Posterior cingulate gyrus (tissue), 11 donors: Measurements from ENCODE around the gene GABBR2.

Experiments
- DNase-seq, 10 donors: peaks; one replicate each; pipeline versions ENCODE4 v3.0.0 to v3.0.0-alpha.2; 2020 to 2021; ENCODE audit warnings: mixed read lengths in 3 of 10
- intact Hi-C: fragments of 100-400 bp; cut with DNase I; formaldehyde crosslinking; loops from one replicate; pipeline ENCODE4 v1.15.1; 2023

GABBR2 gene

GRCh38 chr9:98318834-98319478 lies 389.8 kb downstream of the GABBR2 start:
- intact Hi-C loops: loop anchor here (5.0 kb wide), 1 partner anchor 473 kb away; no protein-coding TSS in a partner anchor
- no peak for DNase-seq

GRCh38 chr9:98318041-98318790 lies 390.5 kb downstream of the GABBR2 start:
- no peak for DNase-seq
- intact Hi-C loops: loop anchor here (5.0 kb wide), 1 partner anchor 474 kb away; no protein-coding TSS in a partner anchor

- intact Hi-C loops: loop anchor here (5.0 kb wide), 1 partner anchor 475 kb away; no protein-coding TSS in a partner anchor
- no peak for DNase-seq
Measured at GRCh38 chr9:98317134-98317857, 391.4 kb downstream of the GABBR2 start.

- intact Hi-C loops: loop anchor here (5.0 kb wide), 1 partner anchor 476 kb away; no protein-coding TSS in a partner anchor
- no peak for DNase-seq
Measured at GRCh38 chr9:98316445-98317133, 392.1 kb downstream of the GABBR2 start.

GRCh38 chr9:98315551-98316060 lies 393.1 kb downstream of the GABBR2 start:
- intact Hi-C loops: loop anchor here (1.0 to 5.0 kb wide), 2 partner anchors 460 to 477 kb away; no protein-coding TSS in a partner anchor
- peak; percentile 42 to 96 (median 80) for DNase-seq

GRCh38 chr9:98315067-98315453 lies 393.7 kb downstream of the GABBR2 start:
- intact Hi-C loops: loop anchor here (1.0 to 5.0 kb wide), 2 partner anchors 460 to 477 kb away; no protein-coding TSS in a partner anchor
- DNase-seq: no peak

GRCh38 chr9:98314381-98315066 lies 394.2 kb downstream of the GABBR2 start:
- intact Hi-C loops: loop anchor here (1.0 to 5.0 kb wide), 2 partner anchors 461 to 478 kb away; no protein-coding TSS in a partner anchor
- DNase-seq: no peak

- intact Hi-C loops: no loop called here
Measured at GRCh38 chr9:98312365-98312764, 396.4 kb downstream of the GABBR2 start.

GRCh38 chr9:98311541-98311940 lies 397.2 kb downstream of the GABBR2 start:
- no peak for DNase-seq
- intact Hi-C loops: no loop called here

More at GRCh38 chr9:98312365-98312764, 396.4 kb downstream of the GABBR2 start:
- no peak for DNase-seq

- no peak for DNase-seq
- intact Hi-C loops: no loop called here
Measured at GRCh38 chr9:98310752-98311392, 397.9 kb downstream of the GABBR2 start.

GRCh38 chr9:98306384-98307145 lies 402.2 kb downstream of the GABBR2 start:
- no peak for DNase-seq
- intact Hi-C loops: no loop called here

GRCh38 chr9:98304381-98304780 lies 404.4 kb downstream of the GABBR2 start:
- intact Hi-C loops: no loop called here
- peak in 1 of 10 donors; percentile 11 for DNase-seq

GRCh38 chr9:98303633-98304125 lies 405.1 kb downstream of the GABBR2 start:
- no peak for DNase-seq
- intact Hi-C loops: no loop called here

- intact Hi-C loops: no loop called here
- peak in 1 of 10 donors; percentile 29 for DNase-seq
Measured at GRCh38 chr9:98302938-98303632, 405.6 kb downstream of the GABBR2 start.

- DNase-seq: no peak
- intact Hi-C loops: no loop called here
Measured at GRCh38 chr9:98302150-98302549, 406.6 kb downstream of the GABBR2 start.

GRCh38 chr9:98300611-98301010 lies 408.1 kb downstream of the GABBR2 start:
- no peak for DNase-seq

GRCh38 chr9:98298476-98298875 lies 410.3 kb downstream of the GABBR2 start:
- no peak for DNase-seq
- intact Hi-C loops: no loop called here

More at GRCh38 chr9:98300611-98301010, 408.1 kb downstream of the GABBR2 start:
- intact Hi-C loops: no loop called here
